Smooth muscle cell (in vitro differentiated cells): ENCODE measurements around the gene STXBP5L. TPM values are rescaled to one million over a fixed set of nuclear protein-coding genes. Genes with fewer than 3 reads are reported as not detected.
"Not testable (repeated sequence)": the region's sequence is repeated elsewhere in the genome, so short reads cannot be mapped to it uniquely, and the experiment has no call there.

ENCODE experiments used
- DNase-seq: peaks from one replicate; lab custom pipeline; 2025; ENCODE audit not compliant: unreplicated experiment; lab: John Stamatoyannopoulos, UW
- H2AFZ ChIP-seq: fragments of 200-600 bp; sonication (generic); 2 replicates; pipeline ENCODE4 v1.6.0; 2016; ENCODE audit warnings: antibody characterized with exemption, low read depth, mild to moderate bottlenecking
- H3F3A ChIP-seq: fragments of 200-600 bp; sonication (generic); 2 replicates; pipeline ENCODE4 v1.6.0; 2017; ENCODE audit warnings: antibody characterized with exemption, low read depth
- H3K27ac ChIP-seq: fragments of 200-600 bp; sonication (generic); 2 replicates; pipeline ENCODE4 v1.5.1; 2016; ENCODE audit warnings: low read depth, mild to moderate bottlenecking
- H3K27me3 ChIP-seq: fragments of 200-600 bp; sonication (generic); 2 replicates; pipeline ENCODE4 v1.6.1; 2016; ENCODE audit warnings: low read depth, mild to moderate bottlenecking
- H3K36me3 ChIP-seq: fragments of 200-600 bp; sonication (generic); 2 replicates; pipeline ENCODE4 v1.5.1; 2016; ENCODE audit warnings: low read depth
- H3K4me1 ChIP-seq: fragments of 200-600 bp; sonication (generic); 2 replicates; pipeline ENCODE4 v1.5.1; 2016; ENCODE audit warnings: low read depth
- H3K4me2 ChIP-seq: fragments of 200-600 bp; sonication (generic); 2 replicates; pipeline ENCODE4 v1.6.0; 2016; ENCODE audit warnings: mild to moderate bottlenecking
- H3K4me3 ChIP-seq: fragments of 200-600 bp; sonication (generic); 2 replicates; pipeline ENCODE4 v1.5.1; 2016; ENCODE audit warnings: mild to moderate bottlenecking
- H3K79me2 ChIP-seq: fragments of 200-600 bp; sonication (generic); 2 replicates; pipeline ENCODE4 v1.6.0; 2016; ENCODE audit warnings: low read depth, mild to moderate bottlenecking
- H3K9ac ChIP-seq: fragments of 200-600 bp; sonication (generic); 2 replicates; pipeline ENCODE4 v1.6.0; 2016; ENCODE audit warnings: low read depth
- H3K9me3 ChIP-seq: fragments of 200-600 bp; sonication (generic); replicated peaks from 2 replicates; pipeline ENCODE4 v1.5.1; 2016; ENCODE audit warnings: low read depth
- H4K20me1 ChIP-seq: fragments of 200-600 bp; sonication (generic); 2 replicates; pipeline ENCODE4 v1.6.0; 2016; ENCODE audit warnings: low read depth
- CTCF ChIP-seq: fragments of 200-600 bp; sonication (generic); IDR thresholded peaks from 2 replicates; pipeline ENCODE4 v1.5.1; 2017; ENCODE audit warnings: borderline replicate concordance, mild to moderate bottlenecking, antibody characterized with exemption; ENCODE audit not compliant: insufficient read depth, poor library complexity, severe bottlenecking
- WGBS: methylation state at CpG from one replicate; pipeline ENCODE4 v1.1.7; 2016; ENCODE audit warnings: low lambda C conversion rate; 5-methylcytosine and 5-hydroxymethylcytosine counted together
- polyA plus RNA-seq: library from polyadenylated mRNA; unstranded; fragments of >200 nt; fragmentation: Nextera tagmentation; extraction: Ambion mirVana; gene quantifications from 2 replicates; pipeline ENCODE4 v1.2.1, GENCODE V29; 2016
- total RNA-seq: library from RNA; depleted of rRNA; stranded (reverse); fragments of >200 nt; gene quantifications from 2 replicates; pipeline ENCODE4 v1.2.3, GENCODE V29; 2014

Gene STXBP5L
- total and polyA plus RNA-seq, 2 experiments from 2014 or later: 3.3 to 10.3 TPM

GRCh38 chr3:121295979-121296378 is 388.0 kb downstream of the STXBP5L start:
- Histone ChIP-seq H3K27me3 (no peaks in the 10 kb centered on the region), H3K4me1 (no peaks in the 10 kb centered on the region), H3K4me2 (no peak overlapping the region), H3K79me2 (no peaks in the 10 kb centered on the region), H3K27ac (no peak overlapping the region), H3K4me3 (no peak overlapping the region), H3K9ac (no peak overlapping the region), H3F3A (no peaks in the 10 kb centered on the region), H2AFZ (no peak overlapping the region), H3K36me3 (no peaks in the 10 kb centered on the region), H4K20me1 (no peaks in the 10 kb centered on the region), H3K9me3 (no peaks in the 10 kb centered on the region)
- no peak for DNase-seq
- no peak for TF ChIP-seq CTCF

DNA sequence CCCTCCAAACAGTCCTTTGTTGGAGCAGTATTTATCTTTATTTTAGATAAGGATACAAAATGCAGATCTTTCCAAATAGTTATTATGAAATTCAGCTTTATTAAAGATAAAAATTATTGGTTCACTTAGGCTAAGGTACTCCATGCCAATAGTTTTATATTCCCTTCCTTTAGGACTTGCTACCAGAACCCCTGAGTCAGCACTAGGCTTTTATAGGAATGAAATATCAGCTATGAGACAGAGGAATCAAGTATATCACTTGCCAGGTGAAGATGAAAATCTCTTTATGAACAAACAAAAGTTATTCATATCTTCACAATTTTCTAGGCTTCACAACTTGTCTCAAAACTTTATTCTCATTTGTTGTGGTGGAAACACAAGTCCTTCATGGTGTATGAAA is 416.3 kb downstream of the STXBP5L start:
- H3K36me3 ChIP-seq: no peaks in the 10 kb centered on the region
- no peak for DNase-seq
- H3K4me2 ChIP-seq: no peak overlapping the region
- H3K79me2 ChIP-seq: no peaks in the 10 kb centered on the region
- H3K4me3 ChIP-seq: no peak overlapping the region
- H3K27me3 ChIP-seq: no peaks in the 10 kb centered on the region
- H3K4me1 ChIP-seq: no peaks in the 10 kb centered on the region
- no peak for TF ChIP-seq CTCF
- H3K27ac ChIP-seq: no peak overlapping the region
- H3K9me3 ChIP-seq: no peaks in the 10 kb centered on the region
- H4K20me1 ChIP-seq: no peaks in the 10 kb centered on the region
- no peak overlapping the region for H3K9ac ChIP-seq
- no peaks in the 10 kb centered on the region for H3F3A ChIP-seq
- no peak overlapping the region for H2AFZ ChIP-seq

- no peak for TF ChIP-seq CTCF
- no peaks in the 10 kb centered on the region for H3K36me3 ChIP-seq
- H3K79me2 ChIP-seq: no peaks in the 10 kb centered on the region
- WGBS: 85% methylated on average over 1 of the region's 1 CpG
- no peak for DNase-seq
- H3K4me3 ChIP-seq: no peak overlapping the region
- no peaks in the 10 kb centered on the region for H3K9me3 ChIP-seq
- no peaks in the 10 kb centered on the region for H3K4me1 ChIP-seq
- no peaks in the 10 kb centered on the region for H3K27me3 ChIP-seq
- H3K27ac ChIP-seq: no peak overlapping the region
- H3K4me2 ChIP-seq: no peak overlapping the region
- no peaks in the 10 kb centered on the region for H4K20me1 ChIP-seq
- no peak overlapping the region for H2AFZ ChIP-seq
- no peaks in the 10 kb centered on the region for H3F3A ChIP-seq
- H3K9ac ChIP-seq: no peak overlapping the region
Observed at GRCh38 chr3:121330118-121330517, 422.1 kb downstream of the STXBP5L start.

GRCh38 chr3:121330634-121331033 is 422.6 kb downstream of the STXBP5L start:
- H3K9me3 ChIP-seq: no peaks in the 10 kb centered on the region
- no peaks in the 10 kb centered on the region for H4K20me1 ChIP-seq
- no peak overlapping the region for H3K27ac ChIP-seq
- H3F3A ChIP-seq: no peaks in the 10 kb centered on the region
- no peak for DNase-seq
- no peak overlapping the region for H3K9ac ChIP-seq
- no peak overlapping the region for H2AFZ ChIP-seq
- H3K79me2 ChIP-seq: no peaks in the 10 kb centered on the region
- WGBS: 87% methylated on average over 4 of the region's 4 CpGs
- H3K4me2 ChIP-seq: no peak overlapping the region
- H3K27me3 ChIP-seq: no peaks in the 10 kb centered on the region
- H3K4me3 ChIP-seq: no peak overlapping the region
- no peak for TF ChIP-seq CTCF
- no peaks in the 10 kb centered on the region for H3K4me1 ChIP-seq
- no peaks in the 10 kb centered on the region for H3K36me3 ChIP-seq

DNA sequence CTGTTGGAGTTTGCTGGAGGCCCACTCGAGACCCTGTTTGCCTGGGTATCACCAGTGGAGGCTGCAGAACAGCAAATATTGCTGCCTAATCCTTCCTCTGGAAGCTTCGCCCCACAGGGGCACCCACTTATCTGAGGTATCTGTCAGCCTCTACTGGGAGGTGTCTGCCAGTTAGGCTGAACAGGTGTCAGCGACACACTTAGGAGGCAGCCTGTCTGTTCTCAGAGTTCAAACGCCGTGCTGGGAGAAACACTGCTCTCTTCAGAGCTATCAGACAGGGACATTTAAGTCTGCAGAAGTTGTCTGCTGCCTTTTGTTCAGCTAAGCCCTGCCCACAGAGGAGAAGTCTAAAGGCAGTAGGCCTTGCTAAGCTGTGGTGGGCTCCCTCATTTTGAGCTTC is 448.0 kb downstream of the STXBP5L start:
- not testable (repeated sequence) for H4K20me1 ChIP-seq, H3K27me3 ChIP-seq, H3K4me2 ChIP-seq, H3K79me2 ChIP-seq, H3K9ac ChIP-seq, DNase-seq, H2AFZ ChIP-seq, H3K4me1 ChIP-seq, H3F3A ChIP-seq, H3K9me3 ChIP-seq, H3K27ac ChIP-seq, H3K36me3 ChIP-seq, H3K4me3 ChIP-seq
- 91% methylated on average over 5 of the region's 5 CpGs for WGBS
